GM19455 (cell line): Measurements from ENCODE around the gene ANAPC15.
A peak's percentile ranks its signal among the peaks of the same experiment; 100 is the strongest.

Experiments used
- ATAC-seq: cut with Tn5 transposase; IDR thresholded peaks from one replicate; pipeline ENCODE4 v1.9.1; 2021; ENCODE audit not compliant: unreplicated experiment

Gene ANAPC15

DNA sequence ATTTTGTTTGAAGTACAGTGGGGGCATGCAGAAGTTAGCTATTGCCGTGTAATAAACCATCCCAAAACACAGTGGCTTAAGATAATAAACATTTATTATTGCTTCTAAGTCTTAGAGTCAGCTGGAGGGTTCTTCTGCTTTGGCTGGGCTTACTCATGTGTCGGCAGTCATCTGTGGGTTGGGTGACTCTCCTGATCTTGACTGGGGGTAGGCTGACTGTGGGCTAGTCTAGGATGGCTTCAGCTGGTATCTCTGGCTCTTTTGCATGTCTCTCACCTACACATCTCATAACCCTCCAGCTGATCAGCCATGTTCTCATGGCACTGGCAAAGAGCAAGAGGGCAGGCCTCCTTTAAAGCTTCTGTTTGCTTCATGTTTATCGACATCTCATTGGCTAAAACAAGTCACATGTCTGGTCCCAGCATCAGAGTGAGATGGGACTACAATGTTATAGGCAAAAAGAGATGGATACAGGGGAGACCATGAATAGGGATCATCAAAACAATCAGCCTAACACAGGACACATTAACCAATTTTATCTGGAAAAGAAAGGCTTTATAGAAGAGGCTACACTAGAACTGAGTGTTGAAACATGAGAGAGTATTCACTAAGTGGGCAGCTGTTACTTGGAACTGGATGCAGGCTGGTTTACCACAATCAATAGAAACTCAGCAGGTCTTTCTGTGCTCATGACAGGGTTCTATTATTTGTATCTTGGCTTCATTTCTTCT lies 26.7 kb downstream of the ANAPC15 start:
- ATAC-seq = no peak

DNA sequence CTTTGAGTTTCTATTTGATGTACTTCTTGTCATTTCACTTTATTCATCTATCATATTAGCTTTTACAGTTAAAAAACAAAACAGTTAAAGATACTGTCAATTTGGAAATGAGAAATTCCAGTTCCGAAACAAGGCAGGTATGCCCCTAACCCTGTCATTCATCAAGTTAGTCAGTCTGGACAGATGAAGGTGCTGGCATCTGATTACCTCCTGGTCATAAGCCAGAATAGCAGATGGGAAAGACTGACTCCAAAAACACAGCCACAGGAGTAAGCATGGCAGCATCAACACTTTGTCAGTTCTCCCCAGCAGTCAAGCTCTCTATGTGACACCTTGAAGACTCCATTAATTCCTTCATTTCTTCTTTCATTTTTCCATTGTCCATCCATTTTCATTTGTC lies 27.5 kb downstream of the ANAPC15 start:
- no peak for ATAC-seq

DNA sequence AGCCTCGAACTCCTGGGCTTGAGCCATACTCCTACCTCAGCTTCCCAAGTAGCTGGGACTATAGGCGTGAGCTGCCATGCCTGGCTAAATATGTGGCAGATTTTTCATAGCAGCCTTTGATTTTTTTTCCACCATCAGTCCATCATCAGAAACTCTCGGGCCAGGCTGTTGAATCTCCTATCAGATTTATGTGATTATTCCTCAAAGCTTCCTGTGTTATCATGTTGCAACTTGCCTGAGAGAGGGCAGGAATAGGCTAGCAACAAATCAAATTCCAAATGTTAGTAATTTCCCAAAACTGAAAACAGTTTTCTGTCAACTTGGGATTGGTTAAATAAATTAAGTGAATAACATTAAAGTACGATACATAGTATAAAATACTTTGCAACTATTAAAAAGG lies 28.4 kb downstream of the ANAPC15 start:
- no peak for ATAC-seq

DNA sequence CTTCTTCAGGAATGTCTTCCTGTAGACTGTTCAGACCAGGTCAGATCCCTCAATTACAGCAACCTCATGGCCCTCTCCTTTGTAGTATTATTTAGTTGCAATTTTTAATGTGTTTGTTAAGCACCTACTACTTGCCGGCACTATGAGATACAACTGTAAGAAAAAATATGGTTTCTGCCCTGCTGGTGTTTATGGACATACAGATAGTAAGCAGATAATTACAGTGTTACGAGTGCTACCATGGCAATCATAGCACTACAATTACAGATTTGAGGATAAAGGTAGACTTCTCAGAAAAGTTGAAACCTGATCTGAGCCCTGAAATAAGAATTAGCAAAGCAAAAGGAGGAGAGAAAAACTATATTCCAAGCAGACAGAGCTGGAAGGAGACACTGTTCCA lies 29.1 kb downstream of the ANAPC15 start:
- no peak for ATAC-seq

DNA sequence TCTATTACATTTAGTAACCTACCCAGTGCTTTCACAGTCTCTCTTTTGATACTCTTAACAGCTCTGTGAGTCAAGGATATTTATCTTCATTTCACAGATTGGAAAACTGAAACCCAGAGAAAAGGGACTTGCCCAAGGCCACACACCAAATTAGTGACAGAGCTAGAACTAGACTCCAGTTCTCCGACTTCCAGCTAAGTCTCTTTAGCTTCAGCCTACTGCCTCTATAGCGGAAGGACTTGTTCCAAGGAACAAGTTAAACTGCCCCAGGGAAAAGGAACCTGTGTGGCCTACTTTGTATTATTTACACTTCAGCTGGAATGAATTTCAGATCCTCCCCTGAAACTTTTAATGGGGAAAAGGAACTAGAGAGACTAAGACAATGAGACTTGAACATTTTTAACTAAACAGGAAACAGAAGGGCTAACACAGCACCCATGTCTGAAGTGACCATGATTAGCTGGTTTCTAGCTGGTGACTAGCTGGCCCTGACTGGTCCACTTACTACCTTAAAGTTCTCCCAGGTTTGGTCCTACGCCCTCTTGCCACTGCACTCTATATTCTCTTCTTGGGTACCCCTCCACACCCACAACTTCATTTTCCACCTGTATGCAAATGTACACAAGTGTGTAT lies 30.6 kb downstream of the ANAPC15 start:
- ATAC-seq = no peak

- no peak for ATAC-seq
These were observed 31.3 kb downstream of the ANAPC15 start for GRCh38 chr11:72081184-72081644.

- peak; percentile 96 for ATAC-seq
These were observed 31.9 kb downstream of the ANAPC15 start, which contains the start of the genes LRRC51 and NUMA1 for GRCh38 chr11:72080326-72081183. LRRC51 (plus strand) TSS chr11:72080850; CDS start chr11:72089084, 8,234 bp downstream. NUMA1 (minus strand) TSS chr11:72080542; CDS start chr11:72035943, 44,599 bp downstream.

DNA sequence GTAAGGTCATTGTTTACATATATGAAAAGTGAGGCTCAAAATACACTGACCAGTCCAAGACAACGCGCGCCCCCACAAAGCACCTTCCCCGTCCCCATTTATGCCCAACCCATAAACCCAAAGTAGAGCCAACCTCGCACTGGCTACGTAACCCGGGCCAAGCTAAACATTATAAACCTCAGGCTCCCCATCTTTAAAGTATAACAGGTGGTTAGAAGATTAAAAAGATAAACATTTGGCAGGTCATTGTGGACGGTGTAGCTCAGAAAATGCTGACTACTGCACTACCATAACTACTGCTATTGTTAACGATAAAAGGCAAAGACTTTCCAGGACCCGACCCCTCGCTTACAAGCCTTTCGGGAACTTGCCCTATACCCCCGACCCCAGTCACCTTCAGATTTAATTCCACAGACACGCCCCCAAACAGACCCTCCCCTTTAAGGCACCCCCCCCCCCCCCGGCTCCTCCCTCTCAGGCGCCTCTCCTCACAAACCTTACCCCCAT lies 32.6 kb downstream of the ANAPC15 start:
- no peak for ATAC-seq

DNA sequence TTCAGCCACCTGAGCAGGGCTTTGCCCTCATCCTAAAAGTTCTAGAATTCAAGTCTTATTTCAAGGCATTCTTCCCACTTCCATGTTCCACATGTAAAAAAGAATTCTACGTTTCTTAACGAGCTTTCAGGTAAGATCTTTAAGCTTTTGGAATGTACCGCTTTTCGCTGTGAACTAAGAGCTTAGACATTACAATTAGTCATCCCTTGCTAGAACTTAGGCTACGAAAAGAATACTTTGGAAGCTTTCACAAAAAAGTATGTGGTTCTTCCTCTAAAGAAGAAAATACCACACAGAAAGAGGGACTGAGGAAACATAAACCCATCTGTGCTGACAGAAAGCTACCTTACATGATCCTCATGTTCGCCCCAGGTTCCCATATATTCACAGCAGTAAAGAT lies 34.0 kb downstream of the ANAPC15 start:
- no peak for ATAC-seq

DNA sequence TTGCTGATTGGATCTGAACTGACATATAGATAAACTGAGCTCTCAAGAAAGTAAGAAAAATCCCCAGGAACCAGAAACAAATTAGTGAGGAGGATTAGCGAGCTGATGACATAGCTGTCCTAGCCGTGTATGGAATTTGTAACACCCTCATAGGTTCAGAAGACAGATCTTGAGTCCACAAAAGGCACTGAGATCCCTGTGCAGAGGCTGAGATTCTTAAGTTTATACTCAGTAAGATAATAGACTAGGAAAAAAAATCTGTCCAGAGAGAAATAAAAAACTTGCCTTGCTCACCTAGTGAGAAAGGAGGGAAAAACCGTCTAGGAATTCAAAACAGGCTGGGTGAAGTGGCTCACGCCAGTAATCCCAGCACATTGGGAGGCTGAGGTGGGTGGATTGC lies 36.7 kb downstream of the ANAPC15 start:
- no peak for ATAC-seq

DNA sequence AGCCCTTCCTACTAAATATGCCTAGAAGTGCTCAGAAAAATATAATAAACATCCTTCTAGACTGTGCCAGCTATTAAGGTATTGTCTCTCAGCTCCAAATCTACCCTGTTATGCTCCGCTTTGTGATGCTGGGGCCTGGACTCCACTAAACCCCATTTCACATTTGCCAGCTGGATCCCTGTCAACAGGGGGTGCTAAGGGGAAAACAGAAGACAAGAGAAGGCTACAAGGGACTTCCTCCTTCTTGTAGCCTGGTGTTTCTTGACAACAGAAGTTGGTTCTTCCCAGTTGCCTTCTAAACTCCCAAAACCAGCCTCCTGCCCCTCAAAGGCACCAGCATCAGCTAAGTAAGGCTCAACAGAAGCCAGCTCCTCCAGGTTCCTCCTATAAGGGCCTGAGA lies 37.4 kb downstream of the ANAPC15 start:
- ATAC-seq = no peak

GRCh38 chr11:72072348-72072747 lies 40.1 kb downstream of the ANAPC15 start:
- ATAC-seq = no peak

- no peak for ATAC-seq
These were observed 42.0 kb downstream of the ANAPC15 start for GRCh38 chr11:72070491-72070890.

GRCh38 chr11:72069787-72070251 lies 42.7 kb downstream of the ANAPC15 start:
- no peak for ATAC-seq

DNA sequence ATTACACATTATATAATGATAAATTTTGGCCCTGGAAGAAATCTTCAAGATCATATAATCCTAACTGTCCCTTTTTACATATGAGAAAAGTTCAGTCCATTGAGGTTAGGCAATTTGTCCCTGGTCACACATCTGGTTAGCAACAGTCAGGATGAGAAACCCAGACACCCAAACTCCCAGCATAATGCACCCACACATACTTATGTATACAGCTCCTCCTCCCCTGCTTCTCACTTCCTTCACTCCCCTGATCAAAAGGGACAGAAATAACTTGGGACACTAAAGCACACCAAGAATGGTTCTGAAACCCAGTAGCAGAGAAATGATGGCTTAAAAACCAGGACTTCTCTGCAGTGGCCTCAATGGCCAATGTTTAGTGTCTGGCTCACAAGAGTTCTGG lies 43.3 kb downstream of the ANAPC15 start:
- ATAC-seq = no peak

GRCh38 chr11:72067676-72068075 lies 44.8 kb downstream of the ANAPC15 start:
- no peak for ATAC-seq

DNA sequence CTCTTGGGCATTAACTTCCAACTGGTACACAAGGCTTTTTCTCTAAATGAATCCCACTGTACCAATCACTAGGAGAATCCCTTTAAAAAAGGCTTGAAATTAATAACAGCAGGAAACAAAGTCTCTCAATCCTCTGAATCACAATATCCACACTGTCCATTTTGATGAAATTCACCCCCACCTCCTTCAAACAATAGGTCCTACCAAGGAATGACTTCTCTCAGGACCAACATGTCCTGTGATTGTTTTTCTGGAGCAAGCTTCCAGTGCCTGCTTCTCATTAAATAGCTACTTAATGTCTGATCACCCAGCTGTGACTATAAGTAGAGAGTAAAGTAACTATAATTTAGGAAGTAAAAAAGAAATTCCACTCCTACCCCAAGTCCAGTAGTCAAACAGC lies 45.2 kb downstream of the ANAPC15 start:
- ATAC-seq = no peak

DNA sequence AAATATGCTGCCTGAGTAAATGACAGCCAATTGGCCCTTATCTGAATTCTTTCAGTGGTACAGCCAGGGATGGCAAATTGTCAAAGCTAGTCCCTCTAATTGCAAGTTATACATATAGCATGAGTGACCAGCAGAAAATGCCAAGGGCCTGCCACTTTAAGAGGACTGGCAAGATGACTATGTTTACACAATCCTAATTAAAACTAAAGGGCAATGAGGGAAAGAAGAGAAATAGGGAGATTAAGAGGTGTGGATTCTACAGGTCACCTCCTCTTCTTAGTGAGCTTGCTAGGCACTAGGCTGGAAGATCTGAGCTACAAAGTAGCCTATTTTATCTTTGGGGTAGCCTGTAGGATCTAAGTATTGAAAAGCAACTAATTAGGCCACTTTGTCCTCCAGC lies 45.6 kb downstream of the ANAPC15 start:
- no peak for ATAC-seq

GRCh38 chr11:72061739-72062396 lies 50.6 kb downstream of the ANAPC15 start:
- no peak for ATAC-seq
